GM12801 (cell line): ENCODE data around the gene PSMF1.

Source experiments
- CTCF ChIP-seq: IDR thresholded peaks from one replicate; pipeline ENCODE4 v1.5.1; 2011; ENCODE audit warnings: control low read depth; ENCODE audit not compliant: insufficient read length; ENCODE audit errors: extremely low read depth

The PSMF1 gene

GRCh38 chr20:1184638-1185315 is 66.4 kb downstream of the PSMF1 start, which contains the start of gene TMEM74B:
TMEM74B (minus strand) TSS chr20:1184981; CDS start chr20:1183801, 1,180 bp downstream.
- no peak for TF ChIP-seq CTCF

DNA sequence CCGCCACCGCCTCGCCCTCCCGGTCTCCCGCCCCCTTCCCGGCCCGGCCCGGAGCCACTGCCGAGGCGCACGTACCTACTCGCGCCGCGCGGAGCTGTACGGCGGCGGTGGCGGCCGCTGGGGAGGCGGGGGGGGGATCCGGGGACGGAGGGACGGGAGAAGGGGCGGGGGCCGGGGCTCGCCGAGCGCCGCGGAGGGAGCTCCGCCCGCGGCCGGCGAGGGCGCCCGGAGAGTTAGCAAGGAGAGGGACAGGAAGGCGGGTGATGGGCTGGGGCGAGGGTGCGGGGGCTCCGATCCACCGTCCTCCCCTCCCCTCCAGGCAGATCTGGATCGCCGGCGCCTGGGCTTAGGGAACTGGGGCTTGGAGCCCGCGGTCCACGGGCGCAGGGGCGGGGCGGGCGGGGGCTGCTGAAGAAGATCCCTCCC is 66.9 kb downstream of the PSMF1 start:
- TF ChIP-seq CTCF: no peak

- TF ChIP-seq CTCF: no peak
Measured at GRCh38 chr20:1185790-1186334, 67.5 kb downstream of the PSMF1 start.

- TF ChIP-seq CTCF: no peak
Measured at GRCh38 chr20:1186367-1186991, 68.1 kb downstream of the PSMF1 start.

GRCh38 chr20:1187605-1188171 is 69.3 kb downstream of the PSMF1 start:
- TF ChIP-seq CTCF: no peak

DNA sequence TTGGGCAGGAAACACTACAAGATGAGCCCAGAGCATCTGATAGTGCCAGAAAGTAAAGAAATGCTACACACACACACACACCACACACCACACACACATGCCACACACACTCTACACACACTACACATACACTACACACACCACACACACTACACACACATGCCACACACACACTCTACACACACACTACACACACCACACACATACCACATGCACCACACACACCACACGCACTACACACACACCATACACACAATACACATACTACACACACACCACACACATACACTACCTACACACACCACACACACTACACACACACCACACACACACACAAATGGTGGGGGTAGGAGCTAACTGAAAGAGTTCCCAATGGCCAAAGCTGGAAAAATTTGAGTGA is 69.9 kb downstream of the PSMF1 start:
- no peak for TF ChIP-seq CTCF

DNA sequence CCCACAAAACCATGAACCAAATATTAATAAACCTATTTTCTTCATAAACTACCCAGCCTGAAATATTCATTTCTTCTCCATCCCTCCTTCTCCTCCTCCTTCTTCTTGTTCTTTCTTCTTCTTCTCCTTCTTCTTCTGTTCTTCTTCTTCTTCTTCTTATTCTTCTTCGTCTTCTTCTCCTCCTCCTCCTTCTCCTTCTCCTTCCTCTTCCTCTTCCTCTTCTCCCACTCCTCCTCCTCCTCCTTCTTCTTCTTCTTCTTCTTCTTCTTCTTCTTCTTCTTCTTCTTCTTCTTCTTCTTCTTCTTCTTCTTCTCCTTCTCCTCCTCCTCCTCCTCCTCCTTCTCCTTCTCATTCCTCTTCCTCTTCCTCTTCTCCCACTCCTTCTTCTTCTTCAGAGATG is 71.4 kb downstream of the PSMF1 start:
- TF ChIP-seq CTCF: no peak
